Suprapubic skin (tissue), 3 donors: ENCODE results near the gene PLEKHF1.

Experiments
- EP300 ChIP-seq: sonication (generic); formaldehyde crosslinking; IDR thresholded peaks from one replicate; pipeline ENCODE4 v1.6.1; 2017; ENCODE audit warnings: antibody characterized with exemption
- TF ChIP-seq, protein P1 (sequence below), 2 donors: fragments of 200-600 bp in 1 of 2; fragments of 450-650 bp in 1 of 2; sonication (generic) in 1 of 2; IDR thresholded peaks; one replicate each; pipeline ENCODE4 v1.5.1; 2016 to 2019; ENCODE audit warnings: antibody characterized with exemption in 2 of 2, mild to moderate bottlenecking in 1 of 2, moderate library complexity in 1 of 2

DNA sequence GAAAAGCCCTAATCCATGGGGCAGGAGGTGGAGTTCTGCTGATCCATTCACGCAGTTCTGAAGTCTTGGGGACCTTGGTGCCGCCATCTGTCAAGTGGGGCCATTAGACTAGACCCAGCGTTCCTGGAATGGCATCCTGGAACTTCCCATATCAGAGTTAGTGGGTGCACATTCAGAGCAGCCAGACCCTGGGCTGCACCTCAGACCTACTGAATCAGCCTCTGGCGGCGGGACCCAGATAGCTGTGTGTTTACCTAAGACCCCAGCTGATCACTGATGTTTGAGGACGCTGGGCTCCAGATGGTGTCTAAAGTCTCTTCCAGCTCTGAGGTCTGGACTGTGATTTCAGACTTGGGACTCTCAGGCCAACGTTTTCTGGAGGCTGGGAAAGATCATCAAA is 46.4 kb upstream of the PLEKHF1 start:
- TF ChIP-seq EP300: no peak
- TF ChIP-seq, protein P1, sequence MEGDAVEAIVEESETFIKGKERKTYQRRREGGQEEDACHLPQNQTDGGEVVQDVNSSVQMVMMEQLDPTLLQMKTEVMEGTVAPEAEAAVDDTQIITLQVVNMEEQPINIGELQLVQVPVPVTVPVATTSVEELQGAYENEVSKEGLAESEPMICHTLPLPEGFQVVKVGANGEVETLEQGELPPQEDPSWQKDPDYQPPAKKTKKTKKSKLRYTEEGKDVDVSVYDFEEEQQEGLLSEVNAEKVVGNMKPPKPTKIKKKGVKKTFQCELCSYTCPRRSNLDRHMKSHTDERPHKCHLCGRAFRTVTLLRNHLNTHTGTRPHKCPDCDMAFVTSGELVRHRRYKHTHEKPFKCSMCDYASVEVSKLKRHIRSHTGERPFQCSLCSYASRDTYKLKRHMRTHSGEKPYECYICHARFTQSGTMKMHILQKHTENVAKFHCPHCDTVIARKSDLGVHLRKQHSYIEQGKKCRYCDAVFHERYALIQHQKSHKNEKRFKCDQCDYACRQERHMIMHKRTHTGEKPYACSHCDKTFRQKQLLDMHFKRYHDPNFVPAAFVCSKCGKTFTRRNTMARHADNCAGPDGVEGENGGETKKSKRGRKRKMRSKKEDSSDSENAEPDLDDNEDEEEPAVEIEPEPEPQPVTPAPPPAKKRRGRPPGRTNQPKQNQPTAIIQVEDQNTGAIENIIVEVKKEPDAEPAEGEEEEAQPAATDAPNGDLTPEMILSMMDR (IDR thresholded peaks at IDR 0.05): no peak
